CD4-positive, alpha-beta T cell treated with Interleukin-4 for 4 hours (primary cell): ENCODE data around the gene CD9.

Source experiments
- DNase-seq: peaks from one replicate; pipeline ENCODE4 v3.0.0-alpha.2; 2020

The CD9 gene

DNA sequence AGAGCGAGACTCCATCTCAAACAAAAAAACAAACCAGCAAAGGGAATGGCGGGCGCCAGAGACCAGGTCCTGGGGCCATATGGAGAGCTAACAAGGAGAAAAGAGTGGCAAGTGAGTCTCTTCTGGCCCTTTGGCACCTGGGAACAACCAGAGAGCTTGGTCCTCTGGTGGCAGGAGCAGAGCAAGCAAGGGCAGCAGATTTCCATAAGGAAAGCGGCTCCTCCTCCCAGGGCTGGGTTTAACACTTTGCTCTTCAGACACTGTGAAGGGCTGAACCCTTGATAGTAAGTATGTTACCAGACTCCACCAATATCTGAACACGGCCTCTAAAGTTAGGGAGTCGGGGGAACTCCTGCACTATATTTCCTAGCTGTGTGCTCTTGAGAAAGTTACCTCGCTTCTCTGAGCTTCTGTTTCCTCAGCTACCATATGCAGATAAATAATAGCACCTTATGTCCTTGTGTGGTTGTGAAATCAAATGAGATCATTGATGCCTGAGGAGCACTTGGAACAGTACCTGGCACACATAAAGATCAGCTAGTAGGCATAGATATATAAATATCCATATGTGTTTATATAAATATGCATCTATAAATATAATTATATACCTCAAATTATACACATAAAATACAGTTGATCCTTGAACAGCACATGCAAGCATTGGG lies 76.9 kb downstream of the CD9 start:
- DNase-seq, result no peak

- DNase-seq, result no peak
Measured at GRCh38 chr12:6277982-6278438, 77.8 kb downstream of the CD9 start.

DNA sequence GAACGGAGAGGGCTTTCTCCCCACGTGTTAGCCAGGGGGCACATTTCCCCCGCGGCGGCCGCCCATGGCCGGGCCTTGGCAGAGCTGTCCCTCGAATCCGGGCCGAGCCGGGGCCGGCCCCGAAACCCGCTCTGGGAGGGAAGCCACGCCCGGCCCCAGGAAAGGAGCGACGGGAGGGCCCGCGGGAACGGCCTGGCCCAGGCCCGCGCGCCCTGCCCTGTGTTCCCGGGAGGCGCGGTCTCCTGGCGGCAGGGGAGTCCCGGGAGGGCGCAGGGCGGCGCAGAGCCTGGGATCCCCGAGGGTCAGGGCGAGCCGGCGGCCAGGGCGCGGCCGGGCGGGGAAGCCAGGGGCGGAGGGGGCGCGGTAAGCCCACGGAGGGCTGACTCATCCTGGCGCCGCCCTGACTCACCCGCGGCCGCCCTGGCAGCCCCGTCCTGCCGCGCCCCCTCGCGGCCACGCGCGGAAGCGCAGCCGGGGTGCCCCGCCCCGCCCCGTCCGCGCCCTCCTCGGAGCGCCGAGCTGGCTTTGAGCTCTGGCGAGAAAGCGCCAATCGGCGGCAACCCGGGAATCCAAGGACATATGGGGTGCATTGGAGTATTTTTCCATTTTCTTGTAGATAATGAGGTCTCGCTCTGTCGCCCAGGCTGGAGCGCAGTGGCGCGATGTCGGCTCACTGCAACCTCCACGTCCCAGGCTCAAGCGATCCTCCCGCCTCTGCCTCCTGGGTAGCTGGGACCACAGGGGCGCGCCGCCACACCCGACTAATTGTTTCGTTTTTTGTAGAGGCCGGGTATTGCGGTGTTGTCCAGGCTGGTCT lies 78.4 kb downstream of the CD9 start:
- peak; percentile 74 for DNase-seq

DNA sequence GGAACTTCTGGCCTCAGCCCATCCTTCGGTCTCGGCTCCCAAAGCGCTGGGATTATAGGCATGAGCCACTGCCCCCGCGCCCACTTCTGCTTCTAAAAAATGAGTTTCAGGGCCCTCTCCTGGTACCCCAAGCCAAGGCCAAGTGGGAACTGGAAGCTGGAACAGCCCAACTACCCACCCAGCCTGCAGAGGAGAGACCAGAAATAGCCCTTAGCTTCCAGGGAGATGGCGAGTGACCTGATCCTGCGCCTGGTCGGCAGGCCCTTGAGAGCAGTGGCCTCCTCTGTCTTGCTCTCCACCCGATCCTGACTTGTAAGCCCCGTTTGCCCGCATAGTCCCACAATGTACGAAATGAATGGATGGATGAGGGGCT lies 79.0 kb downstream of the CD9 start:
- no peak for DNase-seq

DNA sequence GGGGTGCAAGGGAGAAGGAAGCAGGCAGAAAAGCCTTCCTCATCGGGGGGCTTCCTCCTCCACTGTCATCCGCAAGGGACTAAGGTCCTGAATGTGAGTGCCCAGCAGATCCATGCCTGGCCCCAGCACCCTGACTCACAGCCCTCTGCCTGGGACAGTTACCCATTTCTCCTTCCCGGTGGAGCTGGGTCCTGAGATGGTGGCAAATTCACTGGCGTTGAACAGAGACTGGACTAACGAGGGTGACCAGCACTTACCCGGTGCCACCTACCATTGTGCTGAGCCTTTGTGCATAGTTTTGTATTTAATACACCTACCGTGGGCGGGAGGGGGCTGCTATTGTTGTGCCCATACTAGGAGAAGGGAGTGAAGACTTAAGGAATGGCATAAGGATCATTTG lies 79.4 kb downstream of the CD9 start:
- no peak for DNase-seq

DNA sequence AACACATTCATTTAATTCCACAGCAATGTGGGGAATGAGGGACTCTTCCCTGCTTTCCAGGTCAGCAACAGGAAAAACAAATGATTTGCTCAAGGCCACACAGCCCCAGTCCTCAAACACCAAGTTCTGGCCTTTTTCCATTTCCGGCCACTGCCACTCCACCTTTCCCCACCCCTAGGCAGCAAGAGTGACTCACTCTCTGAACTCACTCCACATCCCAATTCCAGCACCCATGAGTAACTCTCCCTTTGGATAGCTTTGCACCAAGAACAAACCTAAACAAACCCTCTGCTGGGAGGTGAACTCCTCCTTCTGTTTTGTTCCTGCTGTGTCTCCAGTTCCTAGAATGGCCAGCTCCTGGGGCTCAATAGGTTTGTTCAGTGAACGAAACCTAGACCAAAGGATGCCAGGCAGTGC lies 79.9 kb downstream of the CD9 start:
- no peak for DNase-seq

DNA sequence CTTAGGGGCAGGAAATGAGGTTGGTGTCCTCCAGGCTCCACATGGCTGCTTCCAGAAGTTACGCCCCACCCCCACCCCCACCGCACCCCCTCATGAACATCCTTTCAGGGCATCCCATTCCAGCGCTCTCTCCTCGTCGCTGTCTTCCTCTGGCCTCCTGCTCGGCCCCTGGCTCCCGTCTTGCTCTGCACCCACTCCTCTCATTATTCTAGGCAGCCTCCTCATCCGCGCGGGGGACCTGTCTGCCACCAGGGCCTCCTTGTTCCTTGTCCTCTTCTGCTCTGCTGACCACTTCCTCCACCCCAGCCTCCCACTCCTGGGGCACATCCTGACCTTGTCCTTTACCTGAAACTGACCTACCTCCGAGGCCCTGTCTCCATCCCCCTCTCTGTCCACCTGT lies 80.5 kb downstream of the CD9 start:
- no peak for DNase-seq

GRCh38 chr12:6281081-6281809 lies 81.0 kb downstream of the CD9 start:
- no peak for DNase-seq

- DNase-seq, result no peak
Measured at GRCh38 chr12:6282453-6282840, 82.2 kb downstream of the CD9 start.

DNA sequence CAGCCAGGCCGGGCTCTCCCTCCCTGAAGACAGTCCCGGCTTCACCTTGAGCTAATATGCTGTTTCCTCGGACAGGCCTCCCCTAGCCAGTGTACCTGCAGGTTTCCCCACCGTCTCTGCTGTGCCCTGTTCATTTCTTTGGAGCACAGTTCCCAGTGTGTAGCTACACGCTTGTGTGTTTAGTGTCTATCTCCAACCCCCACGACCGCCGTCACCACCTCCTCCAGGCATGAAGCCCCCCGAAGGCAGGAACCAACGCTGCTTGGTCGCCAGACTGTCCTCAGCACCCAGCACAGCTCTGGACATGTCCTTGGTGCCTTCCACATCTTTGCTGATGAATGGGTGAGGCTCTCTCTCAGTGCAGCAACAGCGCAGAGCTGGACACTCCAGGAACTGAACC lies 84.1 kb downstream of the CD9 start:
- DNase-seq, result no peak

GRCh38 chr12:6285063-6285477 lies 84.9 kb downstream of the CD9 start:
- peak; percentile 51 for DNase-seq

- no peak for DNase-seq
Measured at GRCh38 chr12:6285532-6286306, 85.5 kb downstream of the CD9 start.
